Adrenal gland (tissue), 5 donors: ENCODE measurements around the gene SDK2.

ENCODE experiments used
- POLR2A ChIP-seq, 2 donors: fragments of 450-650 bp; IDR thresholded peaks; one replicate each; pipeline ENCODE4 v1.6.1; 2017; ENCODE audit warnings: antibody characterized with exemption in 2 of 2, mild to moderate bottlenecking in 2 of 2, moderate library complexity in 1 of 2
- TF ChIP-seq, protein P1 (sequence below), 6 experiments: fragments of 450-650 bp in 4 of 6; fragments of 200-600 bp in 2 of 6; sonication (generic) in 1 of 6; IDR thresholded peaks; 1 replicate in 5 of 6; 2 replicates in 1 of 6; pipeline versions ENCODE4 v1.5.1 to v1.8.0; 2016 to 2021; ENCODE audit warnings: antibody characterized with exemption in 6 of 6, mild to moderate bottlenecking in 2 of 6, moderate library complexity in 1 of 6
- donor health status: DM: no; HTN: no; CAD: no.

DNA sequence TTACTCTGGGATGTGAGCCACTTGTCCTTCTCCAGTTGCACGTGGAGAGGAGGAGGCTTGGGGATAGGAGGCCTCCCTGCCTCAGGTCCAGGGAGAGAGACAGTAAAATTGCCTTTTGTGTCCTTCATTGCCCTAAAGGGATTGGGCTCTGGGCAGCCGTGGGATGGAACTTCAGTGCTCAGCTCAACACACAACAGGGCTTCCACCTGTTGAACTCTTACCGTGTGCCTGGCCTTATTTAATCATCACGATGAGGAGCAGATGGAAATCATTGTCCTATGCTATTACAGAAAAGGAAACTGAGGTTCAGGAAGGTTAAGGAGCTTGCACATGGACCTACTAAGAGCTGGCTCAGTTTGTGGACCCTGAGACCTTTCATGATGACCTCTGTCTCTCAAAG lies 240.0 kb downstream of the SDK2 start:
- TF ChIP-seq, protein P1, sequence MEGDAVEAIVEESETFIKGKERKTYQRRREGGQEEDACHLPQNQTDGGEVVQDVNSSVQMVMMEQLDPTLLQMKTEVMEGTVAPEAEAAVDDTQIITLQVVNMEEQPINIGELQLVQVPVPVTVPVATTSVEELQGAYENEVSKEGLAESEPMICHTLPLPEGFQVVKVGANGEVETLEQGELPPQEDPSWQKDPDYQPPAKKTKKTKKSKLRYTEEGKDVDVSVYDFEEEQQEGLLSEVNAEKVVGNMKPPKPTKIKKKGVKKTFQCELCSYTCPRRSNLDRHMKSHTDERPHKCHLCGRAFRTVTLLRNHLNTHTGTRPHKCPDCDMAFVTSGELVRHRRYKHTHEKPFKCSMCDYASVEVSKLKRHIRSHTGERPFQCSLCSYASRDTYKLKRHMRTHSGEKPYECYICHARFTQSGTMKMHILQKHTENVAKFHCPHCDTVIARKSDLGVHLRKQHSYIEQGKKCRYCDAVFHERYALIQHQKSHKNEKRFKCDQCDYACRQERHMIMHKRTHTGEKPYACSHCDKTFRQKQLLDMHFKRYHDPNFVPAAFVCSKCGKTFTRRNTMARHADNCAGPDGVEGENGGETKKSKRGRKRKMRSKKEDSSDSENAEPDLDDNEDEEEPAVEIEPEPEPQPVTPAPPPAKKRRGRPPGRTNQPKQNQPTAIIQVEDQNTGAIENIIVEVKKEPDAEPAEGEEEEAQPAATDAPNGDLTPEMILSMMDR (IDR thresholded peaks at IDR 0.05) = no peak
- TF ChIP-seq POLR2A (IDR thresholded peaks at IDR 0.05) = no peak
